IMR-90 (cell line): Measurements from ENCODE around the gene COX6B2. TPM values are rescaled to one million over a fixed set of nuclear protein-coding genes. Genes with fewer than 3 reads are reported as not detected.

Experiments used
- ATAC-seq: fragments of 200-7000 bp; cut with Tn5 transposase; 2 replicates; pipeline ENCODE4 v1.9.1; 2020; ENCODE audit warnings: low read depth, mild to moderate bottlenecking, moderate library complexity
- BruUV-seq: library from RNA; stranded (reverse); fragments of 400-500 nt; replicated peaks from 2 replicates; lab custom pipeline; 2021; lab: Mats Ljungman, UMichigan
- CTCF ChIA-PET: fragments of 300-600 bp; formaldehyde crosslinking; extraction: SDS; loops from one replicate; lab custom pipeline; 2021; ENCODE audit warnings: antibody characterized with exemption; lab: Yijun Ruan, JAX
- POLR2A ChIA-PET: fragments of 300-600 bp; sonication (Branson Sonifier 250); formaldehyde crosslinking; loops from one replicate; lab custom pipeline; 2022; ENCODE audit warnings: antibody characterized with exemption; ENCODE audit not compliant: unreplicated experiment; lab: Charles Lee
- DNase-seq: peaks from one replicate; pipeline ENCODE4 v3.0.0; 2013
- H2AFZ ChIP-seq: replicated peaks from 2 replicates; pipeline ENCODE3; 2013; ENCODE audit warnings: low read length, mild to moderate bottlenecking; ENCODE audit not compliant: poor library complexity
- H2AK5ac ChIP-seq: 2 replicates; pipeline ENCODE4 v1.6.1; 2013; ENCODE audit warnings: low read depth, low read length, inconsistent platforms
- H2AK9ac ChIP-seq: replicated peaks from 2 replicates; pipeline ENCODE3; 2013; ENCODE audit warnings: mild to moderate bottlenecking, low read depth, low read length, moderate library complexity; ENCODE audit not compliant: poor library complexity
- H2BK120ac ChIP-seq: 2 replicates; pipeline ENCODE4 v1.6.1; 2013; ENCODE audit warnings: low read depth, low read length, inconsistent platforms
- H2BK15ac ChIP-seq: 3 replicates; pipeline ENCODE4 v1.6.1; 2013; ENCODE audit warnings: low read depth, low read length, inconsistent platforms
- H2BK20ac ChIP-seq: 2 replicates; pipeline ENCODE4 v1.6.1; 2013; ENCODE audit warnings: low read depth, mild to moderate bottlenecking, inconsistent platforms, low read length, moderate library complexity
- H2BK5ac ChIP-seq: 2 replicates; pipeline ENCODE4 v1.6.1; 2013; ENCODE audit warnings: mild to moderate bottlenecking, low read depth, low read length, inconsistent platforms; ENCODE audit not compliant: poor library complexity, severe bottlenecking
- H3K14ac ChIP-seq: replicated peaks from 2 replicates; pipeline ENCODE4 v1.6.1; 2013; ENCODE audit warnings: low read depth, low read length, inconsistent platforms
- H3K18ac ChIP-seq: 2 replicates; pipeline ENCODE4 v1.6.1; 2013; ENCODE audit warnings: low read depth, low read length, control low read depth
- H3K23ac ChIP-seq: 2 replicates; pipeline ENCODE4 v1.6.1; 2013; ENCODE audit warnings: low read depth, low read length, inconsistent platforms
- H3K27ac ChIP-seq: 2 replicates; pipeline ENCODE4 v1.5.1; 2013; ENCODE audit warnings: mild to moderate bottlenecking, control low read depth, low read length; ENCODE audit not compliant: insufficient read depth
- H3K27me3 ChIP-seq: 2 replicates; pipeline ENCODE4 v1.6.1; 2013; ENCODE audit warnings: low read length; ENCODE audit not compliant: control insufficient read depth, insufficient read depth
- H3K36me3 ChIP-seq: 2 replicates; pipeline ENCODE4 v1.6.1; 2013; ENCODE audit warnings: low read length, mixed read lengths; ENCODE audit not compliant: control insufficient read depth, insufficient read depth
- H3K4ac ChIP-seq: 2 replicates; pipeline ENCODE4 v1.6.1; 2013; ENCODE audit warnings: low read depth, low read length, inconsistent platforms
- H3K4me1 ChIP-seq: 2 replicates; pipeline ENCODE4 v1.6.1; 2013; ENCODE audit warnings: low read length, mixed read lengths; ENCODE audit not compliant: control insufficient read depth, insufficient read depth
- H3K4me2 ChIP-seq: 2 replicates; pipeline ENCODE4 v1.6.1; 2013; ENCODE audit warnings: low read depth, mild to moderate bottlenecking, control low read depth, low read length, moderate library complexity
- H3K4me3 ChIP-seq: 2 replicates; pipeline ENCODE4 v1.5.1; 2013; ENCODE audit warnings: low read depth, mild to moderate bottlenecking, control low read depth, low read length, moderate library complexity; ENCODE audit not compliant: insufficient read depth
- H3K56ac ChIP-seq: 2 replicates; pipeline ENCODE4 v1.6.1; 2013; ENCODE audit warnings: low read length, inconsistent platforms; ENCODE audit not compliant: insufficient read depth; ENCODE audit errors: extremely low read depth
- H3K79me1 ChIP-seq, 2 experiments: 2 replicates each; pipeline ENCODE4 v1.6.1; 2013; ENCODE audit warnings: low read length in 2 of 2, inconsistent platforms in 1 of 2, low read depth in 1 of 2
- H3K9ac ChIP-seq: 2 replicates; pipeline ENCODE4 v1.6.1; 2013; ENCODE audit warnings: low read depth, low read length, control low read depth
- H3K9me1 ChIP-seq: 2 replicates; pipeline ENCODE4 v1.6.1; 2013; ENCODE audit warnings: low read length, inconsistent platforms; ENCODE audit not compliant: insufficient read depth
- H3K9me3 ChIP-seq: 2 replicates; pipeline ENCODE4 v1.6.1; 2013; ENCODE audit warnings: low read length; ENCODE audit not compliant: control insufficient read depth, insufficient read depth
- H4K20me1 ChIP-seq: 2 replicates; pipeline ENCODE4 v1.6.1; 2013; ENCODE audit warnings: low read length, inconsistent platforms; ENCODE audit not compliant: insufficient read depth
- H4K5ac ChIP-seq: 2 replicates; pipeline ENCODE4 v1.6.1; 2013; ENCODE audit warnings: mild to moderate bottlenecking, low read depth, low read length, control low read depth
- H4K8ac ChIP-seq, 2 experiments: 2 replicates each; pipeline ENCODE4 v1.6.1; 2013; ENCODE audit warnings: low read depth in 2 of 2, low read length in 2 of 2, control low read depth in 1 of 2, inconsistent platforms in 1 of 2
- H4K91ac ChIP-seq: 2 replicates; pipeline ENCODE4 v1.6.1; 2013; ENCODE audit warnings: low read depth, low read length, inconsistent platforms; ENCODE audit not compliant: insufficient read depth
- CHD1 ChIP-seq: IDR thresholded peaks from 2 replicates; pipeline ENCODE4 v1.6.1; 2012; ENCODE audit warnings: low read depth, low read length, improper control_type of control experiment
- MAZ ChIP-seq: IDR thresholded peaks from 2 replicates; pipeline ENCODE4 v1.6.1; 2012; ENCODE audit warnings: low read depth, mild to moderate bottlenecking, low read length, improper control_type of control experiment, moderate library complexity, borderline replicate concordance
- MXI1 ChIP-seq: IDR thresholded peaks from 2 replicates; pipeline ENCODE4 v1.6.1; 2012; ENCODE audit warnings: low read depth, mild to moderate bottlenecking, low read length, moderate library complexity, borderline replicate concordance
- NFE2L2 ChIP-seq: fragments of 150-350 bp; IDR thresholded peaks from 2 replicates; pipeline ENCODE4 v1.6.1; 2016; ENCODE audit warnings: low read depth, mild to moderate bottlenecking, low read length
- POLR2A ChIP-seq: IDR thresholded peaks from 2 replicates; pipeline ENCODE4 v1.6.1; 2012; ENCODE audit warnings: mild to moderate bottlenecking, low read depth, low read length
- WGBS, 2 experiments: methylation state at CpG; one replicate each; pipeline versions ENCODE4 v1.1.5 to v1.1.7; 2013; ENCODE audit warnings: missing lambda C conversion rate in 2 of 2; ENCODE audit not compliant: insufficient read length in 1 of 2; ENCODE audit errors: extremely low coverage in 2 of 2; 5-methylcytosine and 5-hydroxymethylcytosine counted together
- dilution Hi-C: fragments of 300-500 bp; cut with HindIII; formaldehyde crosslinking; loops from one replicate; pipeline ENCODE4 v1.14.3; 2018; ENCODE audit warnings: low sequenced_read_pairs; ENCODE audit not compliant: unreplicated experiment
- in situ Hi-C: fragments of 300-500 bp; cut with MboI; formaldehyde crosslinking; loops from 3 replicates; pipeline ENCODE4 v1.14.3; 2019; ENCODE audit warnings: low sequenced_read_pairs, inconsistent platforms, mixed read lengths
- intact Hi-C: fragments of 100-400 bp; cut with micrococcal nuclease; formaldehyde crosslinking; loops from 2 replicates; pipeline ENCODE4 v1.10.0; 2022
- polyA plus RNA-seq, 3 experiments: library from polyadenylated mRNA; depleted of rRNA; stranded (reverse); fragments of >200 nt; gene quantifications; 2 replicates each; pipeline ENCODE4 v1.2.3, GENCODE V29; 2012; ENCODE audit warnings: low replicate concordance in 1 of 3
- total RNA-seq: library from RNA; depleted of rRNA; stranded (reverse); fragments of >200 nt; gene quantifications from 2 replicates; pipeline ENCODE4 v1.2.3, GENCODE V29; 2012

Gene COX6B2
- total and polyA plus RNA-seq, 2 of the 4 experiments (the other 2 are of a cell fraction) = 0.19 TPM; not detected in 1

- H3K4me1 ChIP-seq = peaks cover 36% of the 10 kb centered on the region
- peak overlapping the region; percentile 70; the same call in 1 of the 2 replicates for H2AK5ac ChIP-seq
- intact Hi-C loops (no loop called here), in situ Hi-C loops (no loop called here), dilution Hi-C loops (no loop called here)
- H2BK20ac ChIP-seq = no peak overlapping the region
- peak; percentile 36; the same call in 1 of the 2 replicates for TF ChIP-seq CHD1
- peak; percentile 96 for TF ChIP-seq MAZ
- TF ChIP-seq POLR2A = peak; percentile 66
- peak; percentile 12; the same call in 1 of the 2 replicates for TF ChIP-seq MXI1
- no peak for TF ChIP-seq NFE2L2
- H3K9me1 ChIP-seq = peaks cover 11% of the 10 kb centered on the region; the same call in 1 of the 2 replicates
- peak overlapping the region; percentile 33; the same call in 1 of the 2 replicates for H3K18ac ChIP-seq
- ChIA-PET CTCF (no interaction called here), POLR2A (interaction anchor here (0.6 to 1.4 kb wide), 3 partner anchors 15 to 228 kb away, joined by 3 to 5 read pairs (median 4); partner anchors contain the start of genes TMEM238 and UBE2S)
- H3K4me2 ChIP-seq = peak overlapping the region; percentile 83
- H3K36me3 ChIP-seq = peaks cover 26% of the 10 kb centered on the region
- peak overlapping the region; percentile 68 for H4K91ac ChIP-seq
- H3K9ac ChIP-seq = peak overlapping the region; percentile 72
- peak overlapping the region; percentile 89 for H3K14ac ChIP-seq
- H3K56ac ChIP-seq = peak overlapping the region; percentile 65
- BruUV-seq = no TSS peak
- H4K20me1 ChIP-seq = peaks cover 49% of the 10 kb centered on the region
- 28% methylated on average over 7 of the region's 54 CpGs; no CpG with 5 or more reads in 1 of the 2 experiments for WGBS, 2 experiments
- peak overlapping the region; percentile 63 for H2BK5ac ChIP-seq
- H2BK15ac ChIP-seq = no peak overlapping the region
- H3K79me1 ChIP-seq = peaks cover 5 to 54% of the 10 kb centered on the region in 2 experiments; a peak in 3 of 4 replicates
- peak overlapping the region; percentile 78 for H3K27ac ChIP-seq
- peak overlapping the region; percentile 80 for H2AFZ ChIP-seq
- peak overlapping the region; percentile 92 for H3K4ac ChIP-seq
- peak overlapping the region; percentile 64 for H3K23ac ChIP-seq
- ATAC-seq (peak; percentile 67), DNase-seq (peak; percentile 49)
- H3K4me3 ChIP-seq = peak overlapping the region; percentile 73
- no peaks in the 10 kb centered on the region for H3K9me3 ChIP-seq
- peak overlapping the region; percentile 82 for H4K5ac ChIP-seq
- H3K27me3 ChIP-seq = no peaks in the 10 kb centered on the region
- peak overlapping the region; percentile 75 to 80 for H4K8ac ChIP-seq
- H2AK9ac ChIP-seq = peak overlapping the region; percentile 99
- H2BK120ac ChIP-seq = peak overlapping the region; percentile 52
Observed at GRCh38 chr19:55368701-55369563, 14.4 kb upstream of the COX6B2 start.
